GM18861 (cell line): Measurements from ENCODE around the gene ARHGAP26.

ENCODE experiments used
- ATAC-seq: cut with Tn5 transposase; IDR thresholded peaks from one replicate; pipeline ENCODE4 v1.9.1; 2021; ENCODE audit not compliant: unreplicated experiment

The ARHGAP26 gene

DNA sequence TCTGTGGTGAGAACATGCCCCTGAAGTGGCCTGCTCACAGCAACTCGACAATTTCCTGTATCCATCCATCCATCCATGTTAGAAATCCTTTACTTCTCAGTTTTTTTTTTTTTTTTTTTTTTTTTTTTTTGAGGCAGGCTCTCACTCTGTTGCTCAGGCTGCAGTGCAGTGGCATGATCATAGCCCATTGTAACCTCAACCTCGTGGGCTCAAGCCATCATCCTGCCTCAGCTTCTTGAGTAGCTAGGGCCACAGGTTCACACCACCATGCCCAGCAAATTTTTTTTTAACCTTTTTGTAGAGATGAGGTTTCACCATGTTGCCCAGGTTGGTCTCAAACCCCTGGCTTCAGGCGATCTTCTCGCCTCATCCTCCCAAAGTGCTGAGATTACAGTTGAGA lies 259.1 kb downstream of the ARHGAP26 start:
- ATAC-seq, result no peak

DNA sequence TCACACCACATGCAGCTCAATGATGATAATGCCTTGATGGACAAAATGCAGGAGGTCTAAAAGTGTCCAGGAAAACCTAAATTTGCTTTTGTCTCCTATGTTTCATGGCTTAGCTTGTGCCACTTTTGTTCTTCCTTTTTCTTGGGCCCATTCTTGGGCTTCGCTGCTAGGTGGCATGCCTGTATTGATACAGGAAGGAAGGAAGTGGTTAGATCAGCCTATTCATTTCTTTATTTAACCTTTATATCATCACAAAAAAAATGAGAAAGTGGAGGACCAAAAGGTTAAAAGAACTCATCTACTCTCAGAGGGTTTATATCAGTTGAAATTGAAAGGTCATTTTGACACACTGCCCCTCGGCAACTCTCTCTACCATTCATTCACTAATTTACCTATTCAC lies 260.2 kb downstream of the ARHGAP26 start:
- ATAC-seq, result no peak

DNA sequence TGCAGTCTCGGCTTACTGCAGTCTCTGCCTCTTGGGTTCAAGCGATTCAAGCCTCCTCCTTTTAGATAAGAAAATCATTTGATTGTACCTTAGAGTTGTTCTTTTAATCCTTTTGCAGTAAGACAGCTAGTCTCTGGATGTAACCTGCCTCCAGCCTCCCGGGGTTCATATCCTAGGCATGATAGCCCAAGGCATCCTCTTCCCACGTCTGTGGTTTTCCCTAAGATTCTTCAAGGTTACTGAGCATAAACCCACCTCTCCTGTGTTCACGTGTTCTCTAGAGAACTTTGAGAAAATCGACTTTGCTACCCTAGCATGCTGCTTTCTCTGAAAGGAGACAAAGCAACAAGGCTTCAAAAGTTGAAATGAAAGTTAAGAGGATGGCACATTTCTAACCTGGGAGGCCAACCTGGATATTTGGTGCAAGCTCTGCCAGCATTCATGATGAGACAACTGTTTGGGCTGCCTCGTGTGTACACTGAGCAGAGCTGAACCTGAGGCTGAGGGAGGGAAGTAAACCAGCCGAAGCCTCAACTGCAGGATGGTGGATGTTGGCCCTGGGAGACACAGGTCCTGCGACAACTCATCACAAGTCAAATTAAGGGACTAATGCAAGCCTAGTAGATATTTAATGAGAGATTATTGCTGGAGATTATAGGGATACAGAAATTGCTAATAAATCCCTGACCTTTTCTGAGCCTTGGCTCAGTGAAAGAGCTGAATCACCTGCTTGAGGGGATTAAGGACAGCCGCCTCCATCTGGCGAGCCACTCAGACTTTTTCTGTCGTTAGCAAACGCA lies 261.8 kb downstream of the ARHGAP26 start:
- no peak for ATAC-seq

DNA sequence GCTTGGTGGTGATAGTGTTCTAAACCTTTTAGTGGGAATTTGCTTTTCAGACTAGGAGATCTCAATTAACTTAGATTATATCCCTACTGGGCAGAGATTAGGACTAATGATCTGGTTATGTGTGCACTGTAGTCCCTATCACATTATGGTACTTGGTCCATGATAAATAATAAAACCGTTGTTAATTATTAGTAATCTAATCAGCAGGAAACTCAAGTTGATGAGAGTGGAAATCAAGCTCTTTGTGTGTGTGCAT lies 262.3 kb downstream of the ARHGAP26 start:
- no peak for ATAC-seq

DNA sequence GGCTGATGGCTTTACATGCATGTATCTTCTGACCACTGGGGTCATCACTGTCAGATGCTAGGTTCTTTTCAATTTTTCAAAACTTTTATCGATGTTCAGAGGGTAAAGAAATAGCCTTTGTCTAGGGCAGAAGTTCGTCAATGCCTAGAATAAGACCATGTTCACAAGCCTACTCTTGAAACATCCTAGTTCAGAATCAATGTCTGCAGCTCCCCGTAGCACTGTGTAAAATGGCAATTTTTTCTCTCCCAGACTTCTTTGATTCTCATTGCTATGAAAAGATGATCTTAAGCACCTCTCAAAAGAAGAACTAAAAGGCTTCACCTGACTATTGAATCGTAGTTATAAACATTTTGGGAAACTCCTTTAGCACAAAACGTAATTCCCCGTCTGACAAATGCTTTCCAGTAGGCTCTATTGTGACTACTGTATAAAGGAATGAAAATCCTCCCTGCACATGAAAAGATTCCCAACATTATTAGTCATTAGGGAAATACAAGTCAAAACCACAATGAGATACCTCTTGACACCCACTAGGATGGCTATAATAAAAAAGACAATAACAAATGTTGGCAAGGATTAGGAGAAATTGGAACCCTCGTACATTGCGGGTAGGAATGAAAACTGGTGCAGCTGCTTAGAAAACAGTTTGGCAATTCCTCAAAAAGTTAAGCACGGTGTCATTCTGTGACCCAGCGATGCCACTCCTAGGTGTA lies 263.5 kb downstream of the ARHGAP26 start:
- no peak for ATAC-seq

DNA sequence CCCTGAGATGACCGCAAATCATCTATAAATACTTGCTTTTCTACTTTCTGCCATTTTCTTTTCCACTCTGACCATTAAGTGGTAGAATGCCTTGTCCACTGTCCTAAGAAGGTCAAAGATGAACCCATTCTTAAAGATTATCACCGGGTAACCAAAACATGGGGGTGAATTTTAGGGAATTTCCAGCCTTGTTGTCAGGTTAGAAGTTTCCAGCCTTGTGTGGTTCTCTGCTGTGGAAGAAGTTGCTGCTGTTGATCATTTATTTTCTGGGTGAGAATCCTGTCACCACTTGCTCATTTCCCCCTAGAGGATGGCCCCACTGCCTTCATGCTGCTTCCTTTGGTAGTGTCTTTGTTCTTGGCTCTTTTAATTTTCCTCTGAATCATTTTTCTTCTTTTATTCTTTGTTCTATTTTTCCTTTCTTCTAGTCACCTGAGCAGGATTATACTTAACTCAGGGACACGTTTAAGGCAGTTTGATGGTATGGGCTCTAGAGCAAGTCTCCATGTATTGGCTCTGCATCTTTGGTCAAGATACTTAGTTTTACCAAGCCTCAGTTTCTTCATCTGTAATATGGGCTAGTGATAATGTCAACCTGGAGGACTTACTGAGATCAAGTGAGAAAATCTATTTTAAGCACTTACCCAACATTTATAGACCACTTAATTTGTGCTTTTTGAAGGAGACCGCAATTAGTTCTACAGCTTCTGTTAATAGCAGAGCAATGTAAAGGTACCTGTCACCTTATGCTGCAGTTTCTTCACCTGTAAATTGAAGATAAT lies 266.2 kb downstream of the ARHGAP26 start:
- ATAC-seq, result peak; percentile 34

DNA sequence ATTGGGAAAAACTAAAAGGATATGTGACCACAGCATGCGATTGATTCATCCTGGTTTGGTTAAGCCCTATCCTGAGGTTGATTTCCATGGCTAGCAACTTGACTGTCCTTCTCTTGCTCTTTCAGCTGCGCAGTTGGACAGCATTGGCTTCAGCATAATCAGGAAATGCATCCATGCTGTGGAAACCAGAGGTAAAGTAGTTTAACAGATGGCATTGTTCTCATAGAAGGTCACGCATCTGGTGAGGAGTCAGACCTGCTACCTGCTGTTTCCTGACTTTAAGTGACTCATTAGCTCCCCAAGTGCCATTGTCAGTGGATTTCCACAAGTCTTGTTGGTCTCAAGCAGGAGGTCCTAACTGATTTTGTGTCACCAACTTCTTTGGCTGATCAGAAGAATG lies 266.9 kb downstream of the ARHGAP26 start:
- ATAC-seq, result no peak

DNA sequence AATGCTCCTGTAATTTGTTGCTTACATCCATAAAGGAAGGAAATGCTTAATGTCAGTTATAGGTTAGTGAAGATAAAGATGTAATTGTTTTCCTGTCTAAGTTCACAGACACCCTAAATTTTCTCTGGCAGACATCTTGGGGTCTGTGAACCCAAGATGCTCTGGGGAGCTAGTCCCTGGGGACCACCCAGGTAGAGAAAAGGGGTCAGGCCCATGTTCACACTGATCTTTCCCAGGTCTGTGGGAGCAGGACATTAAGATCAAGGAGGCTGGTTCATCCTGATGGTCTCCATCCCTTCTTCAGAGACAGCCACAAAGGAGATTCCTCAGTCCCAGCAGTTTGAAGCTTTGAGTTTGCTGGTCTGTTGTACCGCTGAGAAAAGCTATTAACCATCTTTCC lies 267.5 kb downstream of the ARHGAP26 start:
- no peak for ATAC-seq

DNA sequence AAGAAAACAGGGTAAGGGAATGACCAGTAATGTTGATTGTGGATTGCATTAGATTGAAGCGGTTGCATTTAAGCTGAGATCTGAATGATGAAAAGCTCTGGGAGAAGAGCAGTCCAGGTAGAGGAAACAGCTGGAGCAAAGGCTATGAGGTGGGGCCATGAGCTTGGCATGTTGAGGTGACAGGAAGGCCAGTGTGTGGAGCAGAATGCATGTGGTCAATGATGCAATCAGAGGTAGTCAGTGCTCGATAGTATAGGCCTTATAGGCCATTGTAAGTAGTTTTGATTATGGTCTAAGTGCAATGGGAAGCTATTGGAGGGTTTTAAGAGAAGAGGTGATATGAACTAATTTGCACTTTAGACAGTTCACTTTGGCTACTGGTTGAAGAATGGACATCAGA lies 270.4 kb downstream of the ARHGAP26 start:
- ATAC-seq, result no peak

DNA sequence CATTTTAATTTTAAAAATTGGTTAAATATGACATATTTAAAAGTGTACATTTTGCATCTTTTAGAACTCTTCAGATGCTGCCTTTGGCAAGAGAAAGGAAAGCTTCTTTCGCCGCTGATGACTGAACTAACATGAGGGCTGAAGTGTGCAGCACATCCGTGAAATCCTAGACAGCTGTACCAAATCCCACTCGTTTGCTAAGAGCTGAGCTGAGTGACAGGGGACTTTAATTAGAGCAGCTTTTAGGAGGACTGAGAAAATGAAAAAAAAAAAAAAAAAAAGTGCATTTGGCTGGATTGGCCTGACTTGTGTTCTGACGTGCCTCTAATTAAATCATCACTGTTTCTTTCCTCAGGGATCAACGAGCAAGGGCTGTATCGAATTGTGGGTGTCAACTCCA lies 271.3 kb downstream of the ARHGAP26 start:
- no peak for ATAC-seq

DNA sequence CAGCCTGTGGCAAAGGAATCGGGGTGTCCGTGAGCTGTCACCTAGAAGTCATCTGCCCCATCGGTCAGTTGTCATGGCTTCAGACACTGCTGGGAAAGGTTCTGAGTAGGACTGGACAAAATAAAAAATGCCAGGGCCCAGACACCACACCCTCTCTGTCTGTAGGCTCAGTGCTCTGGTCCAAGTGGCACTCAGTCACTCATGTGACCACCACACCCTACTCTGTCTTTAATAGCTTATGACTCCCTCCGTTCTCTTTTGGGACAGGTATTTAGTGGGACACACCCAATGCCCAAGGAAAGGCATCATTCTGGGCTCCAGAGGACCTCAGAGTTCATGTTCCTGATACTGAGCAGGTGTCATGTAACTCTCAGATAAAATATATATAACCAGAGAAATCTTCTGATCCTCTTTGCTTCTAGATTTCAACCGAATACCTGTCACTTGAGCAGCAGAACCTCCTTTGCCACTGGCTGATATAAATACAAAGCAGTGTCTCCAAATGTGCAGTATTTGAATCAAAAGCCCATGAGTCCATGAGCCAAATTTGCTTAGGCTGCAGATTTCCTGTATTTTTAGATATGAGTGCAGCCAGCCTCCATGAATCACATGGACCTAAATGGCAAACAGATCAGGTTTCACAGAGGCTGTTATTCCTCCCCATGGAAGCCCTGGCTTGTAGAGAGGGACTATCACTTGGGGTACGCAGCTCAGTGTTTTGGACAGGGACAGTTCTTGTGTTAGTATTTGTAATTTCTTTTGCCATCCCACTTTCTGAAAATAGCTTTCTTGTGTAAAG lies 272.0 kb downstream of the ARHGAP26 start:
- ATAC-seq, result no peak

DNA sequence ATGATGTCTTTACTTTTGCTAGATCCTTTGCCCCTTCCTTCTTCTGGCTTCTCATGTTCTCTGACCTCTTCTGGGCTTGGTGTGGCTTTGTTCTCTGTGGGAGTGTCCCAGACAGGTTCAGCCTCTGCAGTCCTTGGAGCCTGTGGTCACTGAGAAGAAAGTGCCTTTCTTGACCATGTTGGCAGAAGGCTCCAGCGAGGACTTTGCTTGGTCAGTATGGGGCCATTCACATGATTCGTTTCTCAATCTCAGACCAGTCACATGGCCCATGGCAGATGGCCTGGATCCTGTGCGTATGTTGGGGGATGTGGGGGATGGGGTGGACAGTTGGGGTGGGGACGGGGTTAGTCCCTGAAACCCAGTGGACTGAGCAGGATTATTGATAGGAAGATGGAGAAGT lies 274.1 kb downstream of the ARHGAP26 start:
- no peak for ATAC-seq

DNA sequence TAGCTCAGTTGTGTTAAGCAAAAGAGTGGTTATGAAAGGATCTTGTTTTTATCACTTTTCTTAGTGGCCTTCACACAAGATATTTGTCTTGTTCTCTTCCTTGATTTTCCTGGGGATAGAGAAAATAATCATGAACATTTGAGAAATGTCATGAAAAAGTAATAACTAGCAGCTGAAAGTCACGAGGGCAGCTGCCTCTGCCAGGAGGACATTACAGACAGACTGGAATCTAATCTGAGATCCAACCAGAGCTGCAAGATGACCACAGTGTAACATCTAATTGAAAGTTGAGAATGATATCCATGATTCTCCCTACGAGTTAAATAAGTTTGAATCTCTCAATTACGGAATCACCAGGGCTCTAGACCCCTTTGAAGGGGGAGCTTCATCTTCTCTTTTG lies 274.9 kb downstream of the ARHGAP26 start:
- no peak for ATAC-seq

DNA sequence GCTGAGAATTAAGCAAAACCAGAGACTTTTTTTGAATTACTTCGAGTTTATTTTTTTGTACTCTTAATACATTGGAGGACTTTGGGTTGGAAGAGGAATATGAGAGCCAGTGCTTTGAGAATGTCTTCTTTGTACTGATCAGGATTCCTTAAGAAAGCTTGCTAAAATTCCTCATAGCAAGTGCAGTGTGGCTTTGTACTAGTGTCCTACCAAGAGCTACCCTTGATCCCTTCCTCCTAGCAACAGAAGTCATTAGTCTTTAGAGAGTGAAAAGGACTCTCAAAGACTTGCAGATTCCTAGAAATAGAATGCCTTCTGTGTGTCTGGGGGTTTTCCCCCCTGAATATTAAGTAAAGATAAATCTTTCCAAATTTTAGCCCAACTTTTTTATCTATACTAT lies 276.1 kb downstream of the ARHGAP26 start:
- no peak for ATAC-seq

DNA sequence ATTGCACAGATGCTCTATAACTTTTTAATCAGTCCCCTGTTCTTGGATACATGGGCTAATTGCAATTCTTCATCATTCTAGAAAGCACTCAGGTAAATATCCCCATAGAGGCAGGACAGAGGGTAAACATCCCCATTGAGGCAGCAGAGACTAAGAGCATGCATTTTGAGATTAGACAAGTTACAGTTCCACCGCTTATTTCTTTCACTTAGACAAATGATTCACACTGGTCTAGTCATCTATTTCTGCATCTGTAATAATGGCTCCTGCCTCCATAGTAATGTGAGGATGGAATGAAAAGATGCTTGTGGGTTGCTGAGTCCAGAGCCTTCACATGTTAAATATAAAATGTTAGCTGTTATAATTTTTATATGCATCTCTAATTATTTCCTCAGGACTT lies 276.9 kb downstream of the ARHGAP26 start:
- ATAC-seq, result no peak

DNA sequence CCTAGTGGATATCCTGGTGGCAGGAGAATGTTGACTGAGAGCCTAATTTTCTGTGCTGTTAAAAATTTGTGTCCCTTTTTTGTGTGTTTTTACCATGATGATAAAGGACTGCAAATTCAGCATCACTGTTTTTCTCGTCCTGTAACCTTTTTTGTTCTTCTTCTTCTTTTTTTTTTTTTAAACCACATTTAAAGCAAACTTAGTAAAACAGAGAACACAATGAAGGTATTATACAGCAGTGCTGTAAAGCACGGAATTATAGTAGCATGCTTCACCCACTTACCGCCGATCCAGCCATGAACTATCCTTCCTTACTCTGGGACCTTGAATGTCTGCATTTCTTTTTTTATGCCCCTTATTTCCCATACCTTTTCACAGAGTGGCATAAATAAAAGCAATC lies 280.0 kb downstream of the ARHGAP26 start:
- no peak for ATAC-seq

DNA sequence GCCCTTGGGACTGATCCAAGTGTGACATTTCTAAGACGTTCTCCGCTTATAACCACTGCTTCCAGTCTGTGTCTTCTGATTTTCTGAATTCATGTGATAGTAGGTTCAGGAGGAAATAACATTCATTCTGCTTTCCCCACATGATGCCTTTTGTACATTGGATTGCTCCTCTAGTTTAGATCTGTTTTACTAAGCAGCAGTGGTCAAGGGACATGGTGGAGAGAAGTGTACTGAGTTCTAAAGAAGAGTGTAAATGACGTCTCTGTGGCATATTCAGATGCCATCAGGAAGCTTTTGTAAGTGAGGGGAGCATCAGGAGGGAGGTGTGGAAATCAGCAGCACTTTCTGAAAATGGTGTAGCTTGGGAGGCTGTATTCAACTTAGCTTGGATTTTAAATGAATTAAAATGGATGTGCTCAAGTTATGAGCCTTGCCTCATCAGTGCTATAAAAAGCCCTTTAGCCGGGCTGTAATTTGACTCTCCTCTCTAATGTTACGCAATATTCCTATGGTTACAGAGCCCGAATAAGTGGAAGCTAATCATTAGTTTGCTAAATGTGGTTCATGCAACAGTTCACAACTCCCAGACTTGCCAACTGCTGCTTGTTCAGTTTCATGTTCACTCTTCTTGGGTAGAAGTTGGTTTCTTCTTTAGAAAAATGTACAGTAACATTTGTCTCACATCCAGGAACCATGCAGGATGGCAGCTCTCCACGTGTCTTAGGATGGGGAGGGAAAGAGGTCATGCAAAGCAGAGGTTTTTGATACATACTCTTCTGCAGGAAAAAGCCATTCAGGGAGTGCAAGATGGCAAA lies 281.3 kb downstream of the ARHGAP26 start:
- no peak for ATAC-seq

DNA sequence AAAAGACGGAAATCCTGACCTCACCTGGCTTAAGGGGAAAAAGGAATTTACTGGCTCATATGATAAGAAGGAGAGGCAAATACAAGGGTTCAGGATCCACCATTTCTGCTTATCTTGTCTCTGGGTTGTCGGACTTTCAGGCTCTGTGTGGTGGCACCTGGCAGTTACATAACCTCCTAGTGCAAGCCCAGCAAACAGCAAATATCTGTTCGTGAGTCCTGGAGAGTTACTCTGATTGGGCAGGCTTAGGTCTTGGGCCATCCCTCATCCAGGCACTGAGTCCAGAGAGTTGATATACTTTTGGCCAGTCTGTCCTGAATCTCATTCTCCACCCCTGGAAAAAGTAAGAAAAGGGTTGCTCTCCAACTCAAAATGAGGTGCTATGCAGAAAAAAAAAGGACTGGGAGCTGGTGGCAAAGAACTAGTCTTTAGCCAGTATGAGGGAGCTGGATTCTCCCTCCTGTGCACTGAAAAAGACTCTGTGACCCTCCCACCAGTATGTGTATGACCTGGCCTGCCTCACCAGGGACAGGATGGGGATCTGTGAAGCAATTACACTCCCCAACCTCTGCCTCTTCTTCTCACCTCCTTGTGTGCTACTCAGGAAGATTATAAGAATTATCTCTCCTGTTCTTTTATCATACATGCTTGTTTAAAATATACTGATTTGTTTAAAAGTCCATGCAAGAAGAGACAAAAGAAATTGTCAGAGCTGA lies 282.9 kb downstream of the ARHGAP26 start:
- ATAC-seq, result no peak

DNA sequence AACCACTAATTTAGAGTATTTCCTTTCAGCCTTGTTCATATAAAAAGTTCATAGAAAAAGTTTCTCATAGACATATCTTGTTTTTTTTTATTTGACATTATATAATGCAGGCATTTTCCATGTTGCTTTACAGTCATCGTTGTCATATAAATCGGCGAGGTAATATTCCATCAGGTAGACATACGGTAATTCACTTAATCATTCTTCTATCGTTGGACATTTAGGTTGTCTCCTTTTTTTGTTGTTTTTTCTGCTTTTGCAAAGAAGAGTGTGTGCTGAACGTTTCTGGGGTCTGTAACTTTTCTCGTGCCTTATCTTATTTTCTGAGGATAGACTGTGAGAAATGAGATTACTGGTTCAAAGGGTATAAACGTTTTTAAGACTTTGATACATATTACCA lies 283.6 kb downstream of the ARHGAP26 start:
- ATAC-seq, result no peak

DNA sequence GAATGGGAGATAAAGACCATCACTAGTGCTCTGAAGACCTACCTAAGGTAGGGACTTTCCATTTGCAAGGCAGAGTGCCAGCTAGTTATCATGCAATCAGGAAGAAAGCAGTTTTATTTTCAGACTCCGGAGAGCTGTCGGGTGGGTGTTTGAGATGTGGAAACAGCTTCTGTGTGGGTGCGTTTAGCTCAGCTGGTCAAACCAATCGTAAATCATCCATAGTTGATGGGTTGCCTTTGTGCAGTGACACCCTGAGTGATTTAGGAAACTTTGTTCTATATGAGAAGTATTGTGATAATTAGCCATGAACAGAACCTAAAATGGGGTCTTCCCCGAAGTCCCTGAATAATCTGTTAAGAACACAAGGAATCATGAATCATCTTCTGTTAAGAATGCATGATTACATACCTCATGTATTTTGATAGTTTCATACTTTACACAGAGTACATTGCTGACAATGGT lies 284.3 kb downstream of the ARHGAP26 start:
- peak; percentile 53 for ATAC-seq
